ENCODE results near the gene DLGAP1.

The DLGAP1 gene

DNA sequence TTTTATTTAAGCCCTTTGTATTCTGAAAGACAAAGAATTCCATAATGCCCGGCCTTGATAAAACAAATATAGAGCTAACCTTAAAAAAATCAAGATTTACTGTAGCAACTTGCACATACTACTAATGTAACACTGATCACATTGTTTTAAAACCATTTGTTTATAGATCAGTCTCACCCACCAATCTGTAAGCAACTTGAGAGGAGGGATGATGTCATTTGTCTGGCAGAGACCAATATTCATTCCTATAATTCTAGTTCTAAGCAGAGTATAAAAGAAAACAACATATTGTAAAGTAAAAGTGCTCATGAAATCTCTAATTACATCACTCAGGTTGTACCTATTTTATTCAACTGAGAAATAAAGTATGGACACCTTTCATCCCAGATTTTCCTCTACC, 624.5 kb downstream of the DLGAP1 start:
- Mint-ChIP-seq H3K27me3 (ENCODE audit: low read depth) (peaks cover 5% of the 10 kb centered on the region), H3K9me3 (no peaks in the 10 kb centered on the region), H3K4me1 (ENCODE audit: low read depth) (no peaks in the 10 kb centered on the region), H3K4me3 (no peak overlapping the region), H3K27ac (no peak overlapping the region), H3K36me3 (ENCODE audit: low read depth) (no peaks in the 10 kb centered on the region)
- DNase-seq (ENCODE audit: low spot score), result no peak

DNA sequence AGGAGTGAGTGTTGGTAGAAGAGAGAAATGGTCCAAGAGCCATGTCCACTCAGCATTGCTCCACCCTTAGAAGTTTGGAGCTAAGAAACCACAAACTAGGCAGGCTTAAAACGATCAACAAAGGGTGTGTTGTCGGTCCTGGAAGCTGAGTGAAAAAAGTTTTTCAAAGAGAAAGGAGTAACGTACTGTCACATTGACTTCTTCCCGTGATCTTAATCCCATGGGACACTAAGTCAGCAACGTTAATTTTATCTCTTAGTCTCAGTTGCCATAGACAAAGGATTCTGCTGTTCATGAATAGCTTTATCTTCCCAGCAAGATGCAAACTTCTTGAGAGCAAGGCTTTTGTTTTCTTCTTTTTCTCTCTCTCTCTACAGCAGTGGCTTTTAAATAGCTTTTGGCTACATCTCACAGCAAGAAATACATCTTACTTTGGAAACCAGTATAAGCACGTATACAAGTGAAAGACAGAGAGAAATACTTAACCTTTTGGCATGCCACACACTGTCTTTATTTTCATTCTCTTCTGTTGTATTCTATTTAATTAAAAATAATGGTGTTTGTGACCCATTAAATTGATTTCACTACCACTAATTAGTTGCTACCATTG, 627.8 kb downstream of the DLGAP1 start:
- H3K36me3 Mint-ChIP-seq (ENCODE audit: low read depth), result no peaks in the 10 kb centered on the region
- no peak overlapping the region for H3K27ac Mint-ChIP-seq

DNA sequence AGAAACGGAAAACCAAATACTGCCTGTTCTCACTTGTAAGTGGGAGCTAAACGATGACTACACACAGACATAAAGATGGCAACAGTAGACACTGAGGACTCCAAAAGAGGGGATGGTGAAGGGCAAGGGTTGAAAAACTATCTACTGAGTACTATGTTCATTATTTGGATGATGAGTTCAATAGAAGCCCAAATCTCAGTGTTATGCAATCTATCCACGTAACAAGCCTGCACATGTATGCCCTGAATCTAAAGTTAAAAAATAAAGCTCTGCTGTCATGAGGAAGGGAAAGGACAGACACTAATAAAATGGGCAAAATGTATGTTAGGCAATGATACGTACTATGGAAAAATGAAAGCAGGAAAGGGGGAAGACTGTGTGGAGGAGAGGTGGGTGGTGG, 629.1 kb downstream of the DLGAP1 start:
- Mint-ChIP-seq H3K27ac (no peak overlapping the region), H3K27me3 (ENCODE audit: low read depth) (peaks cover 3% of the 10 kb centered on the region), H3K9me3 (no peaks in the 10 kb centered on the region), H3K4me3 (no peak overlapping the region), H3K4me1 (ENCODE audit: low read depth) (no peaks in the 10 kb centered on the region), H3K36me3 (ENCODE audit: low read depth) (no peaks in the 10 kb centered on the region)
- DNase-seq (ENCODE audit: low spot score), result no peak

More for the DNA sequence above, 627.8 kb downstream of the DLGAP1 start:
- DNase-seq (ENCODE audit: low spot score), result no peak
- Mint-ChIP-seq H3K9me3 (no peaks in the 10 kb centered on the region), H3K27me3 (ENCODE audit: low read depth) (peaks cover 5% of the 10 kb centered on the region), H3K4me3 (no peak overlapping the region), H3K4me1 (ENCODE audit: low read depth) (no peaks in the 10 kb centered on the region)

DNA sequence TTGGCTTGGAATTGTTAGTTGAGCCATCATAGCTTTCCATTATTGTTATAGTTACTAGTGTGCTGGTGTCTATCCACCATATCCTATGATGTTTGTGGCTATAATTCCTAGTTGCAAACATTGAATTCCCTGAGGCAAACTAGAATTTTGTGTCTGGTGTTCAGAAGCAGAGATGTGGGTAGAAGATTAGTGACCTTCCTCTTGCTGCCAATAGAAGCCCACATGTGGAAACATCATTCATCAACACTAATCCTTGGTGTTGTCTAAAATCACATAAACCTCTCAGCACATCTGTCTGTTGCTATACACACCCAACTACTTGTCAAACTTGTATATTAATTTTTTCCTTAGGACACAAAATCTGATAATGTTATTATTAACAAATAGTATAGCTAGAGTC, 631.0 kb downstream of the DLGAP1 start:
- H3K36me3 Mint-ChIP-seq (ENCODE audit: low read depth), result no peaks in the 10 kb centered on the region
- H3K9me3 Mint-ChIP-seq, result no peaks in the 10 kb centered on the region
- no peak overlapping the region for H3K4me3 Mint-ChIP-seq
- no peak for DNase-seq (ENCODE audit: low spot score)
- H3K4me1 Mint-ChIP-seq (ENCODE audit: low read depth), result no peaks in the 10 kb centered on the region
- no peak overlapping the region for H3K27ac Mint-ChIP-seq
- H3K27me3 Mint-ChIP-seq (ENCODE audit: low read depth), result peaks cover 3% of the 10 kb centered on the region

GRCh38 chr18:3823073-3823472, 632.0 kb downstream of the DLGAP1 start:
- no peak overlapping the region for H3K4me3 Mint-ChIP-seq

GRCh38 chr18:3821524-3821923, 633.6 kb downstream of the DLGAP1 start:
- Mint-ChIP-seq H3K27ac (no peak overlapping the region), H3K4me3 (no peak overlapping the region)

More at GRCh38 chr18:3823073-3823472, 632.0 kb downstream of the DLGAP1 start:
- no peaks in the 10 kb centered on the region for H3K36me3 Mint-ChIP-seq (ENCODE audit: low read depth)
- peaks cover 3% of the 10 kb centered on the region for H3K27me3 Mint-ChIP-seq (ENCODE audit: low read depth)
- H3K4me1 Mint-ChIP-seq (ENCODE audit: low read depth), result no peaks in the 10 kb centered on the region
- no peak overlapping the region for H3K27ac Mint-ChIP-seq
- no peak for DNase-seq (ENCODE audit: low spot score)
- H3K9me3 Mint-ChIP-seq, result no peaks in the 10 kb centered on the region

GRCh38 chr18:3819961-3820360, 635.1 kb downstream of the DLGAP1 start:
- no peaks in the 10 kb centered on the region for H3K9me3 Mint-ChIP-seq
- H3K27ac Mint-ChIP-seq, result no peak overlapping the region
- H3K27me3 Mint-ChIP-seq (ENCODE audit: low read depth), result peaks cover 2% of the 10 kb centered on the region
- no peak for DNase-seq (ENCODE audit: low spot score)
- no peaks in the 10 kb centered on the region for H3K4me1 Mint-ChIP-seq (ENCODE audit: low read depth)
- no peaks in the 10 kb centered on the region for H3K36me3 Mint-ChIP-seq (ENCODE audit: low read depth)
- H3K4me3 Mint-ChIP-seq, result no peak overlapping the region

More at GRCh38 chr18:3821524-3821923, 633.6 kb downstream of the DLGAP1 start:
- Mint-ChIP-seq H3K36me3 (ENCODE audit: low read depth) (no peaks in the 10 kb centered on the region), H3K4me1 (ENCODE audit: low read depth) (no peaks in the 10 kb centered on the region), H3K27me3 (ENCODE audit: low read depth) (no peaks in the 10 kb centered on the region), H3K9me3 (no peaks in the 10 kb centered on the region)
- DNase-seq (ENCODE audit: low spot score), result no peak

DNA sequence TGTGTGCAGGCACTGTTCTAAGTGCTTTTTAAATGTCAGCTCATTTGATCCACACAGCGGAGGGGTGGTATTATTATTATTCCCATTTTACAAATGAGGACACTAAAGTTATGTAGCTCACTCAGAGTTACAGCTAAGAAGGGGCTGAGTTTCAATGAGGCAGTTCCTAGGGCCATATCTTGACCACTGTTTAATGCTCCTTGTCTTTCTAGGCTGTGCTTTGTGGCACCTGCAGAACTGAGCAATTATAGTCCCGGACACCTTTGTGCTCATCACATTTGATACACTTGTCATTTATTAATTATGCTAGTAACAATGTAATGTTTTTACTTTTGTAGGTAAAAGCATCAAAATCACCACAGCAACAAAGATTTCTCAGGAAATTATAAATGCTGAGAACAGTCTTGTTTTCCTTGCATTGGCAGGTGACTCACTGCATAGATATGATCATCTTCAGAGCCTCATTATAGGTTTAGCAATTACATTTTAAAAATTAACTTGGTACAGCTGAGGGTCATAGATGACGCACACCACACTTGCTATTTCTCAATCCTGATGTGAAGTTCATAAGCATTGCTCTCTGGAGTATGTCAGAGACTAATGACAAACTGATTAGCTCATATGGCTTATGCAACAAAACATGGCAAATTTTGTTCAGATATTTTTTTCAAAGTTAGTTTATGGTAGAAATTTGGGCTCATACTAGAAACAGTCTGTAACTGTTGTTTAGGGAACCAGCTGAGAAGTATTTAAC, 638.3 kb downstream of the DLGAP1 start:
- DNase-seq (ENCODE audit: low spot score), result no peak

GRCh38 chr18:3815991-3816390, 639.1 kb downstream of the DLGAP1 start:
- no peak for DNase-seq (ENCODE audit: low spot score)
- Mint-ChIP-seq H3K36me3 (ENCODE audit: low read depth) (no peaks in the 10 kb centered on the region), H3K27ac (no peak overlapping the region), H3K4me1 (ENCODE audit: low read depth) (no peaks in the 10 kb centered on the region), H3K4me3 (no peak overlapping the region), H3K9me3 (no peaks in the 10 kb centered on the region), H3K27me3 (ENCODE audit: low read depth) (peaks cover 2% of the 10 kb centered on the region)

More for the DNA sequence above, 638.3 kb downstream of the DLGAP1 start:
- H3K36me3 Mint-ChIP-seq (ENCODE audit: low read depth), result no peaks in the 10 kb centered on the region
- H3K27me3 Mint-ChIP-seq (ENCODE audit: low read depth), result peaks cover 2% of the 10 kb centered on the region
- no peak overlapping the region for H3K4me3 Mint-ChIP-seq
- no peaks in the 10 kb centered on the region for H3K4me1 Mint-ChIP-seq (ENCODE audit: low read depth)
- H3K27ac Mint-ChIP-seq, result no peak overlapping the region
- no peaks in the 10 kb centered on the region for H3K9me3 Mint-ChIP-seq

GRCh38 chr18:3814816-3815215, 640.3 kb downstream of the DLGAP1 start:
- no peaks in the 10 kb centered on the region for H3K4me1 Mint-ChIP-seq (ENCODE audit: low read depth)
- H3K9me3 Mint-ChIP-seq, result no peaks in the 10 kb centered on the region
- H3K36me3 Mint-ChIP-seq (ENCODE audit: low read depth), result no peaks in the 10 kb centered on the region
- no peak overlapping the region for H3K27ac Mint-ChIP-seq
- peaks cover 2% of the 10 kb centered on the region for H3K27me3 Mint-ChIP-seq (ENCODE audit: low read depth)
- DNase-seq (ENCODE audit: low spot score), result no peak
- no peak overlapping the region for H3K4me3 Mint-ChIP-seq

GRCh38 chr18:3810296-3810695, 644.8 kb downstream of the DLGAP1 start:
- DNase-seq (ENCODE audit: low spot score), result no peak
- Mint-ChIP-seq H3K4me1 (ENCODE audit: low read depth) (no peaks in the 10 kb centered on the region), H3K27me3 (ENCODE audit: low read depth) (peaks cover 3% of the 10 kb centered on the region), H3K4me3 (no peak overlapping the region), H3K36me3 (ENCODE audit: low read depth) (no peaks in the 10 kb centered on the region), H3K9me3 (no peaks in the 10 kb centered on the region), H3K27ac (no peak overlapping the region)

DNA sequence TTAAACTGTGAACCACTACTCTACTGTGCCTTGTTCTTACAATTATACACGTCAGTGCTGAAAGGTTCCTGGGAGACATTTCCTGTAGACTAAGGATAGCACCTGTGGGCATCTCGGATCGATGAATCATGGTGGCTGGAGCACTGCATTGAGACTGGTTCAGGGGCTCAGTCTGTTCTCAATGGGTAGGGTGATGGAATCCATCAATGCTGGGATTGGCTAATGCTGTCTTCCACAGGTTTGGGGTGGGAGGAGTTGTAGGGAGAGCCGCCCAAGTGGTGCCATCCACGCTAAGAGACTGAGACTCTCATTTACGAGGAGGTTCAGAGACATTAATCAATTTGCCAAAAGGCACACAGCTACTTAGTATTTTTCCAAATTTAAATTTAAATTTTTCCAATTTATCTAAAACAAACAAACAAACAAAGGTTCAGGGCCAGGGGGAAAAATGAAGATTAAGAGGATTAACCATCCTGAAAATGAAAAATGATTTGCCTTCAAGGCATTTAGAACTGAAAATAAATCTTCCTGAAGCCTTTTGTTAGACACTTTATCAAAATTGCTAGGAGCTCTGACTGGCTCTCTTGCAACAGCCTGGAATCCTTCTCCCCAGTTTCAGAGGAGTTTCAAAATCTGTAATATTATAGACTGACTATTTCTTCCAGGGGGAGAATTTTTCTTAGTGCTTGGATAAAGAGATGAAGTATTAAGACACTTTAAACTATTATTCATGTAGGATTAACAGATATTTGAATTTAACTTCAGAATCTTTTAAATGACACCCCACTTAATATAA, 645.9 kb downstream of the DLGAP1 start:
- no peaks in the 10 kb centered on the region for H3K36me3 Mint-ChIP-seq (ENCODE audit: low read depth)
- H3K4me1 Mint-ChIP-seq (ENCODE audit: low read depth), result no peaks in the 10 kb centered on the region
- H3K4me3 Mint-ChIP-seq, result no peak overlapping the region
- no peaks in the 10 kb centered on the region for H3K9me3 Mint-ChIP-seq
- H3K27ac Mint-ChIP-seq, result no peak overlapping the region
- DNase-seq (ENCODE audit: low spot score), result no peak
- peaks cover 2% of the 10 kb centered on the region for H3K27me3 Mint-ChIP-seq (ENCODE audit: low read depth)

GRCh38 chr18:3806656-3807055, 648.5 kb downstream of the DLGAP1 start:
- DNase-seq (ENCODE audit: low spot score), result no peak
- no peak overlapping the region for H3K4me3 Mint-ChIP-seq
- no peak overlapping the region for H3K27ac Mint-ChIP-seq
- H3K27me3 Mint-ChIP-seq (ENCODE audit: low read depth), result peaks cover 2% of the 10 kb centered on the region
- H3K36me3 Mint-ChIP-seq (ENCODE audit: low read depth), result no peaks in the 10 kb centered on the region
- H3K9me3 Mint-ChIP-seq, result no peaks in the 10 kb centered on the region
- no peaks in the 10 kb centered on the region for H3K4me1 Mint-ChIP-seq (ENCODE audit: low read depth)

- Mint-ChIP-seq H3K9me3 (no peaks in the 10 kb centered on the region), H3K36me3 (ENCODE audit: low read depth) (no peaks in the 10 kb centered on the region), H3K27me3 (ENCODE audit: low read depth) (peaks cover 2% of the 10 kb centered on the region), H3K27ac (no peak overlapping the region), H3K4me3 (no peak overlapping the region), H3K4me1 (ENCODE audit: low read depth) (no peaks in the 10 kb centered on the region)
- no peak for DNase-seq (ENCODE audit: low spot score)
These were observed 650.8 kb downstream of the DLGAP1 start for GRCh38 chr18:3804336-3804735.
